T-helper 1 cell treated with Interleukin-12 subunit alpha and Interleukin-12 subunit beta and Interleukin-4 antibody, amounts not matched to agents 30 ng/mL and 1 ng/mL, for 36 hours (primary cell): ENCODE measurements around the gene NUDT15. TPM values are rescaled to one million over a fixed set of nuclear protein-coding genes. Genes with fewer than 3 reads are reported as not detected.

Source experiments
- intact Hi-C: fragments of 100-400 bp; cut with micrococcal nuclease; formaldehyde crosslinking; loops from one replicate; pipeline ENCODE4 v1.15.1; 2024
- total RNA-seq: library from RNA; stranded (reverse); gene quantifications from 2 replicates; pipeline ENCODE4 v1.2.3, GENCODE V29; 2022

NUDT15 gene
- total RNA-seq, 1 donor from 2014 or later: 10.8 TPM

DNA sequence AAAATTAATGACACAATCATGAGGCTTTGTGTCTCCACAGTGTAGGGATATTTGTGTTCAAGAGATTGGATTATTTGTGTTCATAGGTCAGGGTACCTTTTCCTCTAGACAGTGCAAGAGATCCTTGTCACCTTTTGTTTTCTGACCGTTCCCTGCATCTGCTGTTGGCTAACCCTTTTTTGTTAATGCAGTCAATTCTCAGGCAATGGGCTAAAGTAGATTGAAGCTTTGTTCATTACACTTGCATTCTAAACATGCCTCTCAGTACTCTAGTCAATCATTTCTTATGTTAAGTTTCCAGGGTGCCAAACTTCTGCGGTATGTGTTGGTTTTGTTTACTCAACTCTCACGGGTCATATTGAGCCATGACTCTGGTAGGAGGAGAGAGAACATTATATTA, 59.1 kb downstream of the NUDT15 start:
- intact Hi-C loops: loop anchor here (5.0 to 10.0 kb wide), 2 partner anchors 786 to 1148 kb away; partner anchors contain the start of gene CDADC1

Other genes starting within 250 kb of the NUDT15 start
- 40.2 and 40.4 TPM in 2 replicates for gene SUCLA2, start 36.5 kb upstream of the NUDT15 start, total RNA-seq
- gene MED4, start 57.4 kb downstream of the NUDT15 start, total RNA-seq: 62.2 and 66.8 TPM in 2 replicates
- 176 and 181 TPM in 2 replicates for gene ITM2B, start 195.5 kb downstream of the NUDT15 start, total RNA-seq